GM19193 (cell line): ENCODE data around the gene LENEP.
A peak's percentile ranks its signal among the peaks of the same experiment; 100 is the strongest.

Experiments
- POLR2A ChIP-seq: IDR thresholded peaks from 4 replicates; pipeline ENCODE4 v1.6.1; 2011; ENCODE audit not compliant: insufficient read depth, insufficient read length; ENCODE audit errors: extremely low read depth

The LENEP gene

DNA sequence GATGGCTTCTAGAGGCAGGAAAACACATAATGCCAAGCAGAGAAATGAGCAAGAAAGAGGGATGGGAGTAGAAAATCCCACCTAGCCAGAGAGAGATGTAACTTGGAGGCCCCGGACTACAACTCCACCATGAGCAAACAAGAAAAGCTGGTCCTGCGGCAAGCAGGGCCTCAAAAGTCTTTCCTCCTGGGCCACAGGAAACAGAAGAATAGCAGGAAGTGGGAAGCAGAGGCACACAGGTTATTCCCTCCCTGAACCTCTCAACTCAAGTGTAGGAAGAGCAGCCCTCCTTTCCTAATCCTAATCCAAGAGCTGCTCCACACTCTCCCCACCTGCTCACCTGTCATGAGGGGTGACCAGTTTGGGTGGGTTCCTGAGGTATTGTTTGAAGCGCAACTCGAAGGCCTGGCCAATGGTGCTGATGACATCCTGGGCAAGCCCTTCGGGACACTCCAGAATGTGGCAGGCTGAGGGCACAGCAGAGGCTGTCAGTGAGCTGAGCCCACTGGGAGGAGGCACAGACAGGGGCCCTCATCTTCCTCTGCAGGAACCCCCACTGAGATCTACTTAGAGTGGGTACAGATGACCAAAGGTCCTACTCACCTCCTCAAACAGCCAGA, 25.9 kb upstream of the LENEP start:
- no peak for TF ChIP-seq POLR2A

- TF ChIP-seq POLR2A: no peak
Observed at GRCh38 chr1:154968731-154969130, 24.7 kb upstream of the LENEP start.

GRCh38 chr1:154969246-154969645, 24.1 kb upstream of the LENEP start:
- TF ChIP-seq POLR2A: no peak

DNA sequence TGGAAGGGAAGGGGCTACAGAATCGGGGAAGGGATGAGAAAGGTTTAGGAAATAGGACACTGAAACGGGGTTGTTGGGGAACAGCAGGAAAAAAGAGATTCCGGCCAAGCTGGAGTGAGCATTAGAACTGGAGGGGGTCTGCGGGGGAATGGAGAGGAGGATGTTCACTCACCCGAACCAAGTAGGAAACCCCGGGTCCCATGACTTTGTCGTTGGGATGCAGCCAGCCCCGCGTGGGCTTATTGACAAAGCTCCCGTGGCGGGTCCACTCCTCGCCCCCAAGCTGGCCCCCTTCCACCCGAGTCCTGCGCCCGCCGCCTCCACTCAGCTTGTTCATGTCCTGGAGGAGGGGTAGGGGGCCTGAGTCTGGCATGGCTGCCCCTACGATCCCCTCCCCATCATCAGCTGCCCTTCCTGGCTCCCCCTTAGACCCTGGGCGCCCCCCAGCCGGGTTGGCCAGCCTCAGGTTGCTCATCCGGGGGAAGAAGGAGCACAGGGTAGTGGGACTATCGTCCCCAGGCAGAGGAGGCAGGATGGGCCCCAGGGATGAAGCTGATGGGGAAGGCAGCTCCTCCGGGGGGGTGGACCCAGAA, 23.4 kb upstream of the LENEP start:
- TF ChIP-seq POLR2A: no peak

DNA sequence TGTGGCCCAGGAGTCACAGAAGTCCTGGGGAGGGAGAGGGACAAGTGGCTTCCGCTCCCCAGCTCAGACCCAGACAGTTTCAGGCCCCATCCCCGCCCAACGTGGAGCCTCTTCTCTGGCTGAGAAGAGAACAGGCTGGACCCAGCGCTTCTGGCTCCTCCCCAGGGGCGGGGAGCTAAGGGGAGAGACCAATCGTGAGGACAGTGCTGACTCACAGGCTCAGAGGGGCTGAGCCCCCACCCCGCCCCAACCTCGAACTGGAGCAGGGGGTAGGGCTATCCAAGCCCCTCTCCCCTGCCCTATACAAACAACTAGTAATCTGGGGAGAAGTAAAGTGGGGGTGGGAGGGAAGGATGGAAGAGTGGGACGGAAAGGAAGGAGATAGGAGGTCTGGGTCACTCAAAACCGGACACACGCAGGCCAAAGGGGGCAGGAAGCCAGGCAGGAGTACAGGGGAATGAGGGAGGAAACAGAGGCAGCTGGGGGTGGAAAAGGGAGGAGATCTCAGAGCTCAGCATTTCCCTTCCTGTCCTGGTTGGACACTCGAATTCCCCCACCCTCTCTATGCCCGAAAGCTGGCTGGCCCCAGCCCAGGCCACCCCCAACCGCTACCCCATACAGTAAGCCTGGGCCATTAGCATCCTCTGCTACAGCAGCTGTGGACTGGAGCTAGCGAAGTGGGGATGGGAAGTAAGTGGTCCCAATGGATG, 22.6 kb upstream of the LENEP start, which contains the start of gene SHC1:
Gene SHC1, minus strand, starts transcription at position 117 of the 710 bp plus-strand sequence. CDS start 221 bp downstream, outside the sequence.
- peak; percentile 42 for TF ChIP-seq POLR2A

DNA sequence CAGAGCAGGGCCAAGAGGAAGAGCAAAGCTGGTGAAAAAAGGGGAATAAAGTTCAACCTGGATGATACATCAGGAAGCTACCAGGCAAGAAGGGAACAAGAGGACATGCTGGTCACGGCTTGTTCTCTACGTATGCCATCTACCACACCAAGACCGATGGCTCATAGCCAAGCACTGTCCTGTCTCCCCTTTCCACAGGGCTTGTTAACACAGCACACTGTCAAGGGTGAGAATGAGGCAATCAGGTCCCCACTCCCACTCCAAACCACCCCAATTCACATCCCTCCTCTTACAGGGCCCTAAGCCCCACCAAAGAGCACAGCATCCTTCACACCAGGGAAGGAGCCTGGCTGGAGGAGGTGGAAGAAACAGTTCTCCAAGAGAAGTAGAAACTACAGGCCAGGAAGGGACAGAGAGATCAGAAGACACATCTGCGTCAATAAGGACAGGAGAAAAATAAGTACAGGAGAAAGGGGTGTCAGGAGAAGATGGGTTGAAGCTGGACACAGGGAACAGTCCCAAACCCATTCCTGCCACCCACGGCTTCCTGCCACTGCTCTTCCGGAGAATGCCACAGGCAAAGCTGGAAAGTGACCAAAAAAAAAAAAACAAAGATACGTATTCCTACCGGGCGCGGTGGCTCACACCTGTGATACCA, 21.9 kb upstream of the LENEP start:
- no peak for TF ChIP-seq POLR2A

DNA sequence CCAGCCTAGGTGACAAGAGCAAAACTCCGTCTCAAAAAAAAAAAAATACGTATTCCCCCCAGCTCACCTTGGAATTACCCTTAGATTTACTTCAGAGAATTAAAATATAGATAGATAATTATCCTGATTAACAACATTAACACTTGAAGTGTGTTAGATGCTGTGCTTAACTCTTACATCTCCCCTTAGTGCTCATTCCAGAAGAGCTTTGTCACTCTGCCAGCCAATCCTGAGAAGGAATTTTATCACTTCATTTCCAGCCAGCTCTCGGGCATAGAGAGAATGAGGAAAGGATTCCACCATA, 21.2 kb upstream of the LENEP start:
- TF ChIP-seq POLR2A: no peak

- no peak for TF ChIP-seq POLR2A
Observed at GRCh38 chr1:154972517-154973343, 20.7 kb upstream of the LENEP start.

GRCh38 chr1:154973344-154974101, 19.9 kb upstream of the LENEP start:
- TF ChIP-seq POLR2A: peak; percentile 60

- TF ChIP-seq POLR2A: peak; percentile 80
Observed at GRCh38 chr1:154974102-154974807, 19.1 kb upstream of the LENEP start, which contains the start of gene CKS1B. TSS of gene CKS1B (plus strand) at chr1:154974681. CDS start at chr1:154974746, 65 bp downstream.

DNA sequence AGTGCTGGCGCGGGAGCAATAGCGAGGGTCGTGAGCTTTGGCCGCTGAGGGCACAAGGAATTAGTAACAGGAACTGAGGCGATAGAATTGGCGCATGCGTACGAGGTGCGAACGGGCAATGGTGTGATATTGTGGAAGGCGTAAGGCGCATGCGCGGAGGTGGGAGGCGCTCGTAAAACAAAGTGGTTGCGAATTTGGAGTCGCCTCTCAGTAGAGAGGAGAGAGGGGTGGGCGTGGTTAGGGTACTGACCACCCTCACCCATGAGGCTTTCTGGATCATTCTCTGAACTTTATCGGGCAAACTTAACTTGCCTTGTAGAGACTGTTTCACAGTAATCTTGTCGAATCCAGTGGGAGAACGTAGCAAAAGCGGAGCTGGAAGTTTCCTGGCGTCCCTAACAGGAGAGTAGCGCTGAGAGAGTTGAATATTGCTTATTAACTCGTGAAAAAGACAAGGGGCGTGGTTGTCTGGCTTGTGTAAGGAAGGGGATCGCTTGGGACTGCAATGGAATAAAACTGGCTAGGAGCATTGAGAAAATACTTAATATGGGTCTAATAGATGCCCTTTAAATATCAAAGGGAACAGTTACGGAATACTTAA, 18.5 kb upstream of the LENEP start:
- no peak for TF ChIP-seq POLR2A

DNA sequence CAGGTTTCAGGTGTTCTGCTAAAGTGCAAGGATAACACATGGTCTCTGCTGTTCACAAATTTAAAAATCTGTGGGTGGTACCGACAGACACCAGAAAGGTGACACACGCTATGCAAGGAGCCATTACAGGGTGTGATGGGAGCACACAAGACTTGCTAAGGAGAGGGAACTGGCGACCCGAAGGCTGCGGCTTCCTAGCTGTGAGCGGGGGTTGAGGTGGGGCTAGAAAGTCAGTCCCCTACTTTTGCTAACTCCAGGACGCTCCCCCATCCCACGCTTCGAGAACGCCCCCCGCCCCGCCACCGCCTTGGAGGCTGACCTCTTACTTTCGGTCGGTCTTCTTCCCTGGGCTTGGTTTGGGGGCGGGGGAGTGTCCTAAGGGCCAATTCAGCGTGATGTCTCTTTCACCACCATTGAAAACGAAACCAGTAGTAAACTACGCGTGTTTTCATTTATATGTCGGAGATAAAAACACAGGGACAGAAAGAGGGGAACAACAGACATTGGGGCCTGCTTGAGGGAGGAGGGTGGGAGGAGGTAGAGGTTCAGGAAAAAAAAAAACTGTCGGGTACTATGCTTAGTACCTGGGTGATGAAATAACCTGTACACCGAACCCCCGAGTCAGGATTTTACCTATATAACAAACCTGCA, 17.9 kb upstream of the LENEP start:
- TF ChIP-seq POLR2A: peak; percentile 34
